ENCODE data around the gene AGTR2. TPM values are rescaled to one million over a fixed set of nuclear protein-coding genes. Genes with fewer than 3 reads are reported as not detected.
"Not testable (repeated sequence)": the region's sequence is repeated elsewhere in the genome, so short reads cannot be mapped to it uniquely, and the experiment has no call there.

Gene AGTR2
- total RNA-seq, 2 experiments from 2014 or later = not detected

GRCh38 chrX:116198810-116199209 is 28.3 kb downstream of the AGTR2 start:
- Histone ChIP-seq H3K9me2 (ENCODE audit: insufficient read depth, low read length) (no peaks in the 10 kb centered on the region), H3K36me3 (ENCODE audit: insufficient read depth, low read length) (no peaks in the 10 kb centered on the region), H4K20me1 (ENCODE audit: insufficient read depth, low read length) (no peaks in the 10 kb centered on the region), H3K4me3 (ENCODE audit: low read depth, low read length, poor library complexity, severe bottlenecking) (no peak overlapping the region), H3K79me2 (ENCODE audit: insufficient read depth, low read depth, low read length) (no peaks in the 10 kb centered on the region), H3K9me3 (ENCODE audit: low read length) (no peaks in the 10 kb centered on the region), H3K27ac (ENCODE audit: low read depth, low read length, poor library complexity, severe bottlenecking) (no peak overlapping the region), H2AFZ (ENCODE audit: low read length) (no peak overlapping the region), H3K4me1 (ENCODE audit: insufficient read depth, low read length, poor library complexity, severe bottlenecking) (no peaks in the 10 kb centered on the region), H3K4me2 (ENCODE audit: low read length) (no peak overlapping the region)
- POLR2A ChIA-PET = no interaction called here
- peak; percentile 0 for DNase-seq (ENCODE audit: low spot score)
- CTCF ChIA-PET (ENCODE audit: unreplicated experiment) = no interaction called here
- TF ChIP-seq, protein P1, sequence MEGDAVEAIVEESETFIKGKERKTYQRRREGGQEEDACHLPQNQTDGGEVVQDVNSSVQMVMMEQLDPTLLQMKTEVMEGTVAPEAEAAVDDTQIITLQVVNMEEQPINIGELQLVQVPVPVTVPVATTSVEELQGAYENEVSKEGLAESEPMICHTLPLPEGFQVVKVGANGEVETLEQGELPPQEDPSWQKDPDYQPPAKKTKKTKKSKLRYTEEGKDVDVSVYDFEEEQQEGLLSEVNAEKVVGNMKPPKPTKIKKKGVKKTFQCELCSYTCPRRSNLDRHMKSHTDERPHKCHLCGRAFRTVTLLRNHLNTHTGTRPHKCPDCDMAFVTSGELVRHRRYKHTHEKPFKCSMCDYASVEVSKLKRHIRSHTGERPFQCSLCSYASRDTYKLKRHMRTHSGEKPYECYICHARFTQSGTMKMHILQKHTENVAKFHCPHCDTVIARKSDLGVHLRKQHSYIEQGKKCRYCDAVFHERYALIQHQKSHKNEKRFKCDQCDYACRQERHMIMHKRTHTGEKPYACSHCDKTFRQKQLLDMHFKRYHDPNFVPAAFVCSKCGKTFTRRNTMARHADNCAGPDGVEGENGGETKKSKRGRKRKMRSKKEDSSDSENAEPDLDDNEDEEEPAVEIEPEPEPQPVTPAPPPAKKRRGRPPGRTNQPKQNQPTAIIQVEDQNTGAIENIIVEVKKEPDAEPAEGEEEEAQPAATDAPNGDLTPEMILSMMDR (conservative IDR thresholded peaks at IDR 0.05; ENCODE audit: low read length) = peak; percentile 40
- TF ChIP-seq EZH2phosphoT487 (IDR thresholded peaks at IDR 0.05; ENCODE audit: borderline replicate concordance, low read depth, low read length) = no peak
- intact Hi-C loops (cut with micrococcal nuclease; ENCODE audit: unreplicated experiment) = no loop called here
- BruUV-seq (replicated peaks) = no TSS peak

DNA sequence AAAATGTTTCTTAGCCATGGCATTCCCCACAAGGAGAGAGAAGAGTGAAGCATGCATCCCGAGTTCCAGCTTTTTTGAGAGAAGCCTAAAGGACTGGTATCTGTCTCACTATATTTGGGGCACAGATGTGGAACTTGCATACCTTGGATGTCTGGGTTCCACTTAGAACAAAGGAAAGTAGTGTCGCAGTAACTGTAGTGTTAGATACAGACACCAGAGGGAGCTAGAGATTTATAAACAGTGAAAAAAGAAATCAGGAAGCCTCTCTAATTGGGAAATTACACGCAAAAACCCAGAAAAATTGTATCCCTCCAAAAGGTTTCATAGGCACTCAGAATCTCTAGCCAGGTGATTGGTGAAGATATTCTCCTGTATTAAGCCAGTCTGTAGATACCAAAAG is 34.4 kb downstream of the AGTR2 start:
- TF ChIP-seq EZH2phosphoT487 (IDR thresholded peaks at IDR 0.05; ENCODE audit: borderline replicate concordance, low read depth, low read length) = no peak
- TF ChIP-seq, protein P1 (conservative IDR thresholded peaks at IDR 0.05; ENCODE audit: low read length) = peak; percentile 66
- BruUV-seq (replicated peaks) = no TSS peak
- Histone ChIP-seq H4K20me1 (ENCODE audit: insufficient read depth, low read length) (no peaks in the 10 kb centered on the region), H3K4me3 (ENCODE audit: low read depth, low read length, poor library complexity, severe bottlenecking) (no peak overlapping the region), H2AFZ (ENCODE audit: low read length) (no peak overlapping the region), H3K79me2 (ENCODE audit: insufficient read depth, low read depth, low read length) (no peaks in the 10 kb centered on the region), H3K36me3 (ENCODE audit: insufficient read depth, low read length) (no peaks in the 10 kb centered on the region), H3K4me2 (ENCODE audit: low read length) (no peak overlapping the region), H3K27ac (ENCODE audit: low read depth, low read length, poor library complexity, severe bottlenecking) (no peak overlapping the region), H3K9me3 (ENCODE audit: low read length) (no peaks in the 10 kb centered on the region), H3K4me1 (ENCODE audit: insufficient read depth, low read length, poor library complexity, severe bottlenecking) (no peaks in the 10 kb centered on the region), H3K9me2 (ENCODE audit: insufficient read depth, low read length) (no peaks in the 10 kb centered on the region)
- DNase-seq (ENCODE audit: low spot score) = peak; percentile 0
- intact Hi-C loops (cut with micrococcal nuclease; ENCODE audit: unreplicated experiment) = no loop called here
- ChIA-PET CTCF (ENCODE audit: unreplicated experiment) (no interaction called here), POLR2A (no interaction called here)

DNA sequence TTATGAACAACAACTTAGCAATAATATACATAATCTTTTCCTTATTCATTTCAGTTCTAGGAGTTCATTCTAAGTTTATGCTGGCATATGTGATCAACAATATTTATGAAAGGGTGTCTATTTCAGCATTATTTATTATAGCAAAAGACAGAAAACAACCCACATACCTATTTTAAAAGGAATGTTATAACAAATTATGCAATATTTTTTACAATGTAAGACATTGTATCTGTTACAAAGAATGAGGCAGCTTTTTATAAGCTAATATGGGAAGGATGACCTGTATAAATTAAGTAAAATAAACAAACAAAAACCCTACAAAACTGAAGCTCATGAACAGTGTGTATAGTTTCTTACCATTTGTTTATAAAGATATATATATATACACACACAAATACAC is 42.7 kb downstream of the AGTR2 start:
- Histone ChIP-seq H3K4me3 (ENCODE audit: low read depth, low read length, poor library complexity, severe bottlenecking) (no peak overlapping the region), H3K36me3 (ENCODE audit: insufficient read depth, low read length) (no peaks in the 10 kb centered on the region), H3K4me1 (ENCODE audit: insufficient read depth, low read length, poor library complexity, severe bottlenecking) (no peaks in the 10 kb centered on the region), H3K4me2 (ENCODE audit: low read length) (no peak overlapping the region), H3K27ac (ENCODE audit: low read depth, low read length, poor library complexity, severe bottlenecking) (no peak overlapping the region), H3K9me3 (ENCODE audit: low read length) (no peaks in the 10 kb centered on the region), H3K79me2 (ENCODE audit: insufficient read depth, low read depth, low read length) (no peaks in the 10 kb centered on the region), H3K9me2 (ENCODE audit: insufficient read depth, low read length) (no peaks in the 10 kb centered on the region), H2AFZ (ENCODE audit: low read length) (no peak overlapping the region), H4K20me1 (ENCODE audit: insufficient read depth, low read length) (no peaks in the 10 kb centered on the region)
- ChIA-PET POLR2A (no interaction called here), CTCF (ENCODE audit: unreplicated experiment) (no interaction called here)
- intact Hi-C loops (cut with micrococcal nuclease; ENCODE audit: unreplicated experiment) = no loop called here
- BruUV-seq (replicated peaks) = no TSS peak
- TF ChIP-seq EZH2phosphoT487 (IDR thresholded peaks at IDR 0.05; ENCODE audit: borderline replicate concordance, low read depth, low read length) = no peak
- TF ChIP-seq, protein P1 (conservative IDR thresholded peaks at IDR 0.05; ENCODE audit: low read length) = no peak
- no peak for DNase-seq (ENCODE audit: low spot score)

DNA sequence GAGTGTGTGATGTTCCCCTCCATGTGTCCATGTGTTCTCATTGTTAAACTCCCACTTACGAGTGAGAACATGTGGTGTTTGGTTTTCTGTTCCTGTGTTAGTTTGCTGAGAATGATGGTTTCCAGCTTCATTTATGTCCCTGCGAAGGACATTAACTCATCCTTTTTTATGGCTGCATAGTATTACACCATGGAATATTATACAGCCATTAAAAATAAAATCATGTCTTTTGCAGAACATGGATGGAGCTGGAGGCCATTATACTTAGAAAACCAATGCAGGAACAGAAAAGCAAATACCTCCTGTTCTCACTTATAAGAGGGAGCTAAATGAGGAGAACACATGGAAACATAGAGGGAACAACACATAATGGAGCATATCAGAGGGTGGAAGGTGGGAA is 46.5 kb downstream of the AGTR2 start:
- POLR2A ChIA-PET; BruUV-seq (replicated peaks); H3K36me3 ChIP-seq (ENCODE audit: insufficient read depth, low read length); H3K4me2 ChIP-seq (ENCODE audit: low read length); H3K27ac ChIP-seq (ENCODE audit: low read depth, low read length, poor library complexity, severe bottlenecking); H4K20me1 ChIP-seq (ENCODE audit: insufficient read depth, low read length); H3K79me2 ChIP-seq (ENCODE audit: insufficient read depth, low read depth, low read length); H3K4me1 ChIP-seq (ENCODE audit: insufficient read depth, low read length, poor library complexity, severe bottlenecking); CTCF ChIA-PET (ENCODE audit: unreplicated experiment); intact Hi-C loops (cut with micrococcal nuclease; ENCODE audit: unreplicated experiment); H3K9me3 ChIP-seq (ENCODE audit: low read length); H2AFZ ChIP-seq (ENCODE audit: low read length); DNase-seq (ENCODE audit: low spot score); H3K4me3 ChIP-seq (ENCODE audit: low read depth, low read length, poor library complexity, severe bottlenecking); H3K9me2 ChIP-seq (ENCODE audit: insufficient read depth, low read length): not testable (repeated sequence)
